Measurements from ENCODE around the gene SLC24A4. TPM values are rescaled to one million over a fixed set of nuclear protein-coding genes. Genes with fewer than 3 reads are reported as not detected.

The SLC24A4 gene
- total RNA-seq, 1 experiment from 2014 or later: not detected

- intact Hi-C loops (cut with micrococcal nuclease): no loop called here
- no peak overlapping the region for H3K9ac ChIP-seq (ENCODE audit: low read length)
- no peak for TF ChIP-seq POLR2AphosphoS5 (IDR thresholded peaks at IDR 0.05; ENCODE audit: low read depth, low read length)
- no peak for TF ChIP-seq FOSL1 (IDR thresholded peaks at IDR 0.05; ENCODE audit: low read depth)
- no peak for TF ChIP-seq ZBTB33 (IDR thresholded peaks at IDR 0.05; ENCODE audit: extremely low read depth, insufficient replicate concordance, low read length)
- no peak for TF ChIP-seq EZH2 (IDR thresholded peaks at IDR 0.05)
- BruUV-seq (replicated peaks): no TSS peak
- no peak overlapping the region for H3K4me2 ChIP-seq (ENCODE audit: low read length)
- no peaks in the 10 kb centered on the region for H3K9me2 ChIP-seq (ENCODE audit: insufficient read depth)
- H3K79me2 ChIP-seq (ENCODE audit: insufficient read depth, low read length): no peaks in the 10 kb centered on the region
- H3K9me3 ChIP-seq (ENCODE audit: control insufficient read depth in 1 of 2, insufficient read depth in 1 of 2, low read depth in 1 of 2, low read length in 2 of 2): no peaks in the 10 kb centered on the region
- ChIA-PET RAD21 (ENCODE audit: low non-redundant PET in 1 of 2, low total read pairs in 2 of 2, uncharacterized antibody in 2 of 2, unreplicated experiment in 2 of 2) (no interaction called here), CTCF (no interaction called here), POLR2A (interaction anchor here (1.4 kb wide), 1 partner anchor 11 kb away, joined by 3 read pairs; no protein-coding TSS in a partner anchor)
- no peak overlapping the region for H2AFZ ChIP-seq (ENCODE audit: low read depth, low read length, poor library complexity, severe bottlenecking)
- no peak for ATAC-seq
- H3K27me3 ChIP-seq (ENCODE audit: insufficient read depth, low read length): no peaks in the 10 kb centered on the region
- no peaks in the 10 kb centered on the region for H3K36me3 ChIP-seq (ENCODE audit: control insufficient read depth in 1 of 2, insufficient read depth in 2 of 2, low read length in 2 of 2)
- no peaks in the 10 kb centered on the region for H3K4me1 ChIP-seq (ENCODE audit: control insufficient read depth in 1 of 2, insufficient read depth in 2 of 2, low read length in 2 of 2)
- DNase-seq (ENCODE audit: low read depth, low spot score): no peak
- no peaks in the 10 kb centered on the region for H4K20me1 ChIP-seq (ENCODE audit: insufficient read depth)
- no peak overlapping the region for H3K4me3 ChIP-seq (replicated peaks in 1 of 2; ENCODE audit: low read depth in 1 of 2, low read length in 2 of 2)
- no peak overlapping the region for H3K27ac ChIP-seq (ENCODE audit: low read depth, low read length)
These were observed 159.8 kb downstream of the SLC24A4 start for GRCh38 chr14:92482621-92483319.

- intact Hi-C loops (cut with micrococcal nuclease): no loop called here
- no TSS peak for BruUV-seq (replicated peaks)
- no peak overlapping the region for H3K4me3 ChIP-seq (replicated peaks in 1 of 2; ENCODE audit: low read depth in 1 of 2, low read length in 2 of 2)
- no peaks in the 10 kb centered on the region for H3K36me3 ChIP-seq (ENCODE audit: control insufficient read depth in 1 of 2, insufficient read depth in 2 of 2, low read length in 2 of 2)
- POLR2A ChIA-PET: no interaction called here
- no peaks in the 10 kb centered on the region for H3K79me2 ChIP-seq (ENCODE audit: insufficient read depth, low read length)
- H4K20me1 ChIP-seq (ENCODE audit: insufficient read depth): no peaks in the 10 kb centered on the region
- ATAC-seq (no peak), DNase-seq (ENCODE audit: low read depth, low spot score) (no peak)
- no peak overlapping the region for H3K27ac ChIP-seq (ENCODE audit: low read depth, low read length)
- H2AFZ ChIP-seq (ENCODE audit: low read depth, low read length, poor library complexity, severe bottlenecking): no peak overlapping the region
- CTCF ChIA-PET: no interaction called here
- no peaks in the 10 kb centered on the region for H3K9me2 ChIP-seq (ENCODE audit: insufficient read depth)
- H3K27me3 ChIP-seq (ENCODE audit: insufficient read depth, low read length): no peaks in the 10 kb centered on the region
- H3K9me3 ChIP-seq (ENCODE audit: control insufficient read depth in 1 of 2, insufficient read depth in 1 of 2, low read depth in 1 of 2, low read length in 2 of 2): no peaks in the 10 kb centered on the region
- no peak overlapping the region for H3K9ac ChIP-seq (ENCODE audit: low read length)
- no peak overlapping the region for H3K4me2 ChIP-seq (ENCODE audit: low read length)
- RAD21 ChIA-PET (ENCODE audit: low non-redundant PET in 1 of 2, low total read pairs in 2 of 2, uncharacterized antibody in 2 of 2, unreplicated experiment in 2 of 2): no interaction called here
- no peaks in the 10 kb centered on the region for H3K4me1 ChIP-seq (ENCODE audit: control insufficient read depth in 1 of 2, insufficient read depth in 2 of 2, low read length in 2 of 2)
- no peak for TF ChIP-seq ELF1 (IDR thresholded peaks at IDR 0.05; ENCODE audit: borderline replicate concordance, low read depth)
- TF ChIP-seq CBX3 (IDR thresholded peaks at IDR 0.05; ENCODE audit: low read depth): no peak
- no peak for TF ChIP-seq YY1 (IDR thresholded peaks at IDR 0.05; ENCODE audit: extremely low read depth, insufficient replicate concordance, low read depth, low read length)
- no peak for TF ChIP-seq RAD21 (IDR thresholded peaks at IDR 0.05; ENCODE audit: low read depth)
- no peak for TF ChIP-seq POLR2AphosphoS5 (IDR thresholded peaks at IDR 0.05; ENCODE audit: low read depth, low read length)
- TF ChIP-seq REST (IDR thresholded peaks at IDR 0.05; ENCODE audit: low read depth): no peak
- TF ChIP-seq POLR2A (IDR thresholded peaks at IDR 0.05; ENCODE audit: borderline replicate concordance, extremely low read depth, insufficient read depth, insufficient read length): no peak
- no peak for TF ChIP-seq TCF7L2 (IDR thresholded peaks at IDR 0.05; ENCODE audit: borderline replicate concordance, extremely low read depth, insufficient read depth, insufficient read length)
- TF ChIP-seq EZH2phosphoT487 (IDR thresholded peaks at IDR 0.05; ENCODE audit: borderline replicate concordance): no peak
These were observed 161.3 kb downstream of the SLC24A4 start for GRCh38 chr14:92484132-92484823.
